Tibial artery (tissue), 4 donors: ENCODE data around the gene BORCS8.

Experiments used
- DNase-seq, 2 donors: peaks; one replicate each; pipeline ENCODE4 v3.0.0-alpha.2; 2019
- H3K27ac ChIP-seq, 2 donors: fragments of 200-600 bp; sonication (generic) in 1 of 2; 1 replicate in 1 of 2; 2 replicates in 1 of 2; pipeline ENCODE4 v1.5.1; 2018 to 2019; ENCODE audit warnings: mild to moderate bottlenecking in 1 of 2
- H3K27me3 ChIP-seq, 2 donors: fragments of 200-600 bp; sonication (generic) in 1 of 2; one replicate each; pipeline versions ENCODE4 v1.5.1 to v1.6.0; 2016 to 2019
- H3K36me3 ChIP-seq, 3 donors: fragments of 200-600 bp; sonication (generic) in 2 of 3; one replicate each; pipeline ENCODE4 v1.5.1; 2016 to 2019; ENCODE audit warnings: mild to moderate bottlenecking in 2 of 3
- H3K4me1 ChIP-seq, 4 donors: fragments of 200-600 bp; sonication (generic) in 2 of 4; 1 replicate in 3 of 4; 2 replicates in 1 of 4; pipeline ENCODE4 v1.5.1; 2016 to 2019
- H3K4me3 ChIP-seq, 2 donors: fragments of 200-600 bp; sonication (generic) in 1 of 2; 1 replicate in 1 of 2; 2 replicates in 1 of 2; pipeline ENCODE4 v1.5.1; 2018 to 2019; ENCODE audit warnings: mild to moderate bottlenecking in 2 of 2
- H3K9me3 ChIP-seq, 3 donors: fragments of 200-600 bp; sonication (generic) in 1 of 3; one replicate each; pipeline ENCODE4 v1.5.1; 2016 to 2019
- CTCF ChIP-seq, 2 experiments: fragments of 200-600 bp in 1 of 2; fragments of 450-650 bp in 1 of 2; IDR thresholded peaks; one replicate each; pipeline ENCODE4 v1.5.1; 2017 to 2019; ENCODE audit warnings: antibody characterized with exemption in 2 of 2, mild to moderate bottlenecking in 1 of 2, moderate library complexity in 1 of 2
- intact Hi-C: fragments of 100-400 bp; cut with DNase I; formaldehyde crosslinking; loops from one replicate; pipeline ENCODE4 v1.15.0; 2023; ENCODE audit warnings: low total_unique reads

Gene BORCS8

GRCh38 chr19:19191768-19192077 lies 229 bp downstream of the BORCS8 start:
- intact Hi-C loops = no loop called here
- Histone ChIP-seq H3K9me3 (no peaks in the 10 kb centered on the region), H3K36me3 (peaks cover 0 to 23% (median 9%) of the 10 kb centered on the region in 3 donors), H3K4me1 (peaks cover 0 to 54% (median 36%) of the 10 kb centered on the region in 4 donors), H3K27me3 (no peaks in the 10 kb centered on the region), H3K27ac (peak overlapping the region; percentile 98 to 99), H3K4me3 (peak overlapping the region; percentile 85 to 93)
- no peak for TF ChIP-seq CTCF (IDR thresholded peaks at IDR 0.05)
- DNase-seq = no peak

- TF ChIP-seq CTCF (IDR thresholded peaks at IDR 0.05) = no peak
- Histone ChIP-seq H3K36me3 (peaks cover 7 to 52% (median 34%) of the 10 kb centered on the region in 3 donors), H3K4me1 (peaks cover 0 to 34% (median 19%) of the 10 kb centered on the region in 4 donors), H3K27me3 (no peaks in the 10 kb centered on the region), H3K4me3 (no peak overlapping the region), H3K27ac (no peak overlapping the region), H3K9me3 (no peaks in the 10 kb centered on the region)
- DNase-seq = no peak
- intact Hi-C loops = no loop called here
Measured at GRCh38 chr19:19186742-19187141, 5.2 kb downstream of the BORCS8 start.

- intact Hi-C loops = no loop called here
- peaks cover 0 to 30% (median 17%) of the 10 kb centered on the region in 4 donors for H3K4me1 ChIP-seq
- no peak for DNase-seq
- no peak overlapping the region for H3K4me3 ChIP-seq
- no peaks in the 10 kb centered on the region for H3K9me3 ChIP-seq
- peak; percentile 31 to 40 for TF ChIP-seq CTCF (IDR thresholded peaks at IDR 0.05)
- H3K27me3 ChIP-seq = no peaks in the 10 kb centered on the region
- H3K36me3 ChIP-seq = peaks cover 12 to 59% (median 40%) of the 10 kb centered on the region in 3 donors
- no peak overlapping the region for H3K27ac ChIP-seq
Measured at GRCh38 chr19:19185853-19186740, 5.9 kb downstream of the BORCS8 start.

- peaks cover 24 to 87% (median 59%) of the 10 kb centered on the region in 3 donors for H3K36me3 ChIP-seq
- intact Hi-C loops = no loop called here
Measured at GRCh38 chr19:19181488-19181998, 10.4 kb downstream of the BORCS8 start.

More at GRCh38 chr19:19181488-19181998, 10.4 kb downstream of the BORCS8 start:
- Histone ChIP-seq H3K27ac (no peak overlapping the region), H3K4me3 (no peak overlapping the region), H3K9me3 (no peaks in the 10 kb centered on the region), H3K4me1 (no peaks in the 10 kb centered on the region), H3K27me3 (no peaks in the 10 kb centered on the region)
- no peak for TF ChIP-seq CTCF (IDR thresholded peaks at IDR 0.05)
- no peak for DNase-seq
